Stimulated activated CD4-positive, alpha-beta T cell treated with anti-CD3 and anti-CD28 coated beads, Interleukin-2, amount 100 ng/mL, for 4 hours (primary cell): Measurements from ENCODE around the gene PRDM13.
"Not testable (repeated sequence)": the region's sequence is repeated elsewhere in the genome, so short reads cannot be mapped to it uniquely, and the experiment has no call there.

ENCODE experiments used
- DNase-seq: peaks from one replicate; pipeline ENCODE4 v3.0.0-alpha.2; 2020; ENCODE audit warnings: low read depth

The PRDM13 gene

DNA sequence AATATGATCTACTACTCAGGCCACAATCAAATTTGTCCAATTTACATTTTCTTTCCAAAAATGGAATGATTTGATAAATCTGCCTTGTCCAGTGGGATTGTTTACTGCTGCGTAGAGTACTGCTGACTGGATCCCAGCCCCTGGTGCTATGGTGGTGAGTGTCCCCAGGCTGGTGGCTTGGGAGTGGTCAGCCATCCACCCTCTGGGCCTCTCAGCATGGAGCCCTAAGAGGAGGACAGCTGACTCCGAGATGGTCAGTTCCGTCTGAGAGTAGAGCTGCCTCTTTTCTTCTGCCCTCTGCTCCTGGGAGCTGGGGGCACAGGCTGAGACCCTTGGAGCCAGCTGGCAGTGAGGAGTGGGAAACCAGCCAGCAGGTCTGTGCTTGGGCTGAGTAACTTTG lies 22.7 kb downstream of the PRDM13 start:
- DNase-seq: no peak

DNA sequence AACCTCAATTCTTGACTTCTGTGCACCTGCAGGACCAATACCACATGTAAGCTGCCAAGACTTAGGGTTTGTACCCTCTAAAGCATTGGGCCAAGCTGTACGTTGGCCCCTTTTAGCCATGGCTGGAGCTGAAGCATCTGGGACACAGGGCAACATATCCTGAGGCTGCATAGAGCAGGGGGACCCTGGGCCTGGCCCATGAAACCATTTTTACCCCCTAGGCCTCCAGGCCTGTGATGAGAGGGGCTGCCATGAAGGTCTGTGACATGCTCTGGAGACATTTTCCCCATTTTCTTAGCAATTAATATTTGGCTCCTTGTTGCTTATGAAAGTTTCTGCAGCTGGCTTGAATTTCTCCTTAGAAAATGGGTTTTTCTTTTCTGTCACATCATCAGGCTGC lies 31.0 kb downstream of the PRDM13 start:
- DNase-seq: no peak

- not testable (repeated sequence) for DNase-seq
These were observed 31.7 kb downstream of the PRDM13 start for GRCh38 chr6:99638358-99638757.

DNA sequence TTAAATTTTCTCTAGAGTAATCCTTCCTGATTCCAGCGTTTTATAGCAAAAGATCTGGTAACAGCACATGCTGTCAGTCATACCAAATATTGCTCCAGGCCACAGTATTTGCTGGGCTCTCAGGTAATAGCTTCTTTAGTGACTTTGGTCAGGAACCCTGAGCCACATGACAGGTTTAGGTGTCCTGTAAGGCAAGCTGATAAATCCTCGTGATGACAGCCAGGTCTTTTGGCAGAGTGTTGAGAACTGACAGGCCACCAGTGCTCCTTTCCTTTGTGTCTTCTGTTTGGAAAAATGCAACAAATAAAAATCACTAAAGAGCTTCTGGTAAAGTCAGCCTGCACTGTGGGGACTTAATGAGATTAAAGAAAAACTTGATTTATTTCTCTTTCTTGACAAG lies 34.6 kb downstream of the PRDM13 start:
- DNase-seq: no peak

DNA sequence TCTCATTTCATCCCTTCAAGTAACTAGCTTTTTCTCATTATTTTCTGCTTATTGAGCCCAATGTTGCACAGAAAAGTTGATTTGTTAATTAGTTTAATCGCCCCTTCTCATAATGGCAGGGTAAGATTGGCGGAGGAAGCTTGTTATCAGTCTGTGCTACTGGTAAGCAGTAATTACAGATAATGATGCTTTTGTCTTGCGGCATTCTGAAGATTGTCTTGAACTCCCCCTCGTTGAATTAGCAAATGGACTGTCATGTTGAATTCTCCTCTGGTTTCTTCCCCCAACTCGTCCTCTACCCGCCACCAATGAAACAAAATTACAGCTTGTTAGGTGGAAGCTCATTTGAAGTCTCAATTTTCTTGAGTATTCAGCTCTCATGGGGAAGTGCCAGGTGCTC lies 39.4 kb downstream of the PRDM13 start:
- no peak for DNase-seq

GRCh38 chr6:99650091-99650571 lies 43.5 kb downstream of the PRDM13 start:
- DNase-seq: not testable (repeated sequence)

GRCh38 chr6:99660206-99660605 lies 53.6 kb downstream of the PRDM13 start:
- DNase-seq: no peak

DNA sequence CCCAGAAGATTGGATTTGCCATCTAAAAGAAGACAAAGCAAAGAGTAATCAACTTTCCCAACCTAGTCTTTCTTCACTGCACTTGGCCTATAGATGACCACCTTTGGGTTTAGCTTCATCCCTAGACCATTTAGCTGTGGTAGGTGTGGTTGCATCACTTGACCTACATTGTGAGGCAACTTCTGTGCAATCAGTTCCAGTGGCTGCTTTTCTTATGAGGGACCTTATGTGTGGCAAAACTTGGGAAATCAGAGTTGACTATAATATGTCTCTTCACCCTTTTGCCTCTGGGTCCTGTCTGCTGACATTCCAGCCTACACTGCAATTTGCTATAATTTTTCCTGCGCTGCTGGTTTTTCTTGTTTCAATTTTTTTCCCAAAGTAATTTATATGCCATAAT lies 55.2 kb downstream of the PRDM13 start:
- DNase-seq: no peak

DNA sequence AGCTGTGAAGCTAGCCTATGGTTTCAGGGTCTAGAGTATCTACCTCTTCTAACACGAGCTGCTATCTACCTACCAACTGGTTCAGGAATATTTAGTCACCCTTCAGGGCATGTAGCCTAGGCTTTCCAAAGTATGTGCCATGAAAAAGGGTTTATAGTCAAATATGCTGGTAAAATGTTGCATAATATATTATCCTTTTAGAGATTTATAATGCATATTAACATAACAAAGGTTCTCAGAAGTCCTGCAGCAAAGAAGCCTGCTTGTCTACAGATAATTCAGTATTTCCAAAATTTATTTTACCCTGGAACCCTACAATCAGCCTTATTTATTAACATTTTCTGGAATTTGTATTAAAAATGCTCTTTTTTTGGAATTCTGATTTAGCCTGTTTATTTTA lies 56.0 kb downstream of the PRDM13 start:
- no peak for DNase-seq
